H1 (cell line): Measurements from ENCODE around the gene CDH6. TPM values are rescaled to one million over a fixed set of nuclear protein-coding genes. Genes with fewer than 3 reads are reported as not detected.

Source experiments
- CBX5 ChIP-seq: fragments of 300-800, 300-1000 bp; sonication (generic); IDR thresholded peaks from 2 replicates; pipeline ENCODE4 v1.7.1; 2016; ENCODE audit warnings: antibody characterized with exemption, low read length, low read depth
- polyA plus RNA-seq, 7 experiments: library from polyadenylated mRNA; depleted of rRNA in 3 of 7; stranded (reverse) in 5 of 7; unstranded in 2 of 7; fragments of >200 nt in 5 of 7; fragments of 200-250 nt in 2 of 7; gene quantifications; 1 replicate in 5 of 7; 2 replicates in 1 of 7; 4 replicates in 1 of 7; pipeline versions ENCODE4 v1.2.1 to v1.2.3, GENCODE V29; 2011 to 2013; ENCODE audit warnings: missing spikeins in 2 of 7, mixed read lengths in 2 of 7
- total RNA-seq: library from RNA; stranded (reverse); fragmentation: NEBNext Ultra II Directional; extraction: Animal tissue kit (Norgen Biotek cat#: 25700); gene quantifications from 2 replicates; pipeline ENCODE4 v1.2.1, GENCODE V29; 2021

CDH6 gene
- total and polyA plus RNA-seq, 2 of the 8 experiments (the other 6 are each of a cell fraction or from before 2014, with no cell fraction given): 1.4 to 1.9 TPM

DNA sequence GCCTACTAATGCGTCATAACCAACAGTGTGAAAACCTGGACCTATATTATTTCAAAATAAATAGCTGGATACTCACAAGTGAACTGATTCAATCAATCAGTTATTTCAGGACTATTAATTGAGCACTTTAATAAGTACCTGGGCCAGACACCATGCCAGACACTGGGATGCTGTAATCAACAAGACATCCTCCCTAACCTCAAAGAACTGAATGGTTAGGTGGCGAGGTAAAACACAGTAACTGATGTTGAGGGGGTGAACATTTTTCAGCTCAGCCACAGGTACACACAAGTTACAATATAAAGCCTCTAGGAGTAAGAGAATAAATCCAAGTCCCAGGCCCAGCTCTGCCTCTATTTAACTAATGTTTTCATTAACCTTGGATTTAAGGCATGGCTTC, 24.0 kb downstream of the CDH6 start (continued):
- no peak for TF ChIP-seq CBX5
